GM21717 (cell line): ENCODE measurements around the gene DUSP10.

Experiments used
- ATAC-seq: cut with Tn5 transposase; IDR thresholded peaks from one replicate; pipeline ENCODE4 v1.9.1; 2021; ENCODE audit warnings: mild to moderate bottlenecking, moderate library complexity; ENCODE audit not compliant: unreplicated experiment

The DUSP10 gene

GRCh38 chr1:221664253-221664652 is 77.6 kb downstream of the DUSP10 start:
- no peak for ATAC-seq

- ATAC-seq = no peak
Observed at GRCh38 chr1:221663321-221663720, 78.6 kb downstream of the DUSP10 start.

GRCh38 chr1:221655766-221656305 is 86.1 kb downstream of the DUSP10 start:
- ATAC-seq = no peak
